Right lobe of liver (tissue), 6 donors: ENCODE results near the gene PPARG. TPM values are rescaled to one million over a fixed set of nuclear protein-coding genes. Genes with fewer than 3 reads are reported as not detected.
A peak's percentile ranks its signal among the peaks of the same experiment; 100 is the strongest.

Experiments
- ATAC-seq, 4 donors: fragments of 200-7000 bp; cut with Tn5 transposase; one replicate each; pipeline ENCODE4 v1.9.1; 2020; ENCODE audit warnings: mild to moderate bottlenecking in 4 of 4, moderate library complexity in 4 of 4
- DNase-seq, 3 donors: peaks; one replicate each; pipeline ENCODE4 v3.0.0-alpha.2; 2020
- H3K27ac ChIP-seq, 3 donors: fragments of 200-600 bp; one replicate each; pipeline ENCODE4 v1.8.0; 2022
- H3K27me3 ChIP-seq, 2 donors: fragments of 200-600 bp; one replicate each; pipeline ENCODE4 v1.8.0; 2022
- H3K36me3 ChIP-seq, 4 donors: fragments of 200-600 bp; sonication (generic) in 1 of 4; one replicate each; pipeline versions ENCODE4 v1.5.1 to v1.8.0; 2017 to 2022; ENCODE audit warnings: control low read depth in 1 of 4
- H3K4me1 ChIP-seq, 4 donors: fragments of 200-600 bp; sonication (generic) in 1 of 4; one replicate each; pipeline versions ENCODE4 v1.5.1 to v1.8.0; 2017 to 2022; ENCODE audit warnings: control low read depth in 1 of 4
- H3K4me3 ChIP-seq, 3 donors: fragments of 200-600 bp; one replicate each; pipeline ENCODE4 v1.8.0; 2022
- H3K9me3 ChIP-seq, 4 donors: fragments of 200-600 bp; sonication (generic) in 1 of 4; one replicate each; pipeline versions ENCODE4 v1.5.1 to v1.8.0; 2017 to 2022; ENCODE audit warnings: control low read depth in 1 of 4
- CTCF ChIP-seq, 4 donors: fragments of 200-600 bp in 3 of 4; fragments of 450-650 bp in 1 of 4; IDR thresholded peaks; one replicate each; pipeline versions ENCODE4 v1.5.1 to v1.8.0; 2016 to 2022; ENCODE audit warnings: antibody characterized with exemption in 4 of 4, mild to moderate bottlenecking in 2 of 4
- POLR2A ChIP-seq: fragments of 450-650 bp; IDR thresholded peaks from one replicate; pipeline ENCODE4 v1.6.1; 2017; ENCODE audit warnings: antibody characterized with exemption, mild to moderate bottlenecking
- WGBS: methylation state at CpG from one replicate; pipeline ENCODE4 v1.1.6; 2018; ENCODE audit warnings: low coverage, low lambda C conversion rate; ENCODE audit not compliant: insufficient coverage; ENCODE audit errors: missing lambda C conversion rate; 5-methylcytosine and 5-hydroxymethylcytosine counted together
- intact Hi-C, 2 donors: fragments of 100-400 bp; cut with DNase I; formaldehyde crosslinking; loops; one replicate each; pipeline versions ENCODE4 v1.11.2 to v1.14.1; 2022
- total RNA-seq, 6 experiments: library from RNA; depleted of rRNA in 2 of 6; stranded (reverse); fragments of >200 nt in 2 of 6; fragmentation: NEBNext Ultra II Directional in 3 of 6; extraction: Animal tissue kit (Norgen Biotek cat#: 25700) in 3 of 6; gene quantifications; one replicate each; pipeline versions ENCODE4 v1.1.0 to v1.2.4, GENCODE V29; 2016 to 2023
- donor health status: DM: no; HTN: yes; CAD: no.
- donor health status: DM: no; HTN: no; CAD: no.
- donor health status: DM: no; HTN: no; CAD: no.
- donor health status: DM: no; HTN: yes; CAD: no.
- donor health status: DM: no; HTN: yes; CAD: no.

PPARG gene
- total RNA-seq, 6 experiments from 2014 or later: 4.9 to 15.8 (median 10.8) TPM

- peak in 1 of 3 donors; percentile 76 for DNase-seq
- TF ChIP-seq POLR2A (no peak), CTCF (IDR thresholded peaks at IDR 0.05) (no peak)
- 14% methylated on average over 9 of the region's 9 CpGs for WGBS
- peaks cover 0 to 2% (median 0%) of the 10 kb centered on the region in 4 donors for H3K9me3 ChIP-seq
- H3K4me1 ChIP-seq: peaks cover 0 to 22% (median 11%) of the 10 kb centered on the region in 4 donors
- peak; percentile 71 to 86 (median 76) for ATAC-seq
- H3K36me3 ChIP-seq: no peaks in the 10 kb centered on the region
- peak overlapping the region in 2 of 3 donors; percentile 51 to 57 for H3K27ac ChIP-seq
- no peaks in the 10 kb centered on the region for H3K27me3 ChIP-seq
- peak overlapping the region; percentile 4 to 20 (median 19) for H3K4me3 ChIP-seq
- intact Hi-C loops: loop anchor here (5.0 to 10.0 kb wide), 2 partner anchors 57 to 65 kb away; no protein-coding TSS in a partner anchor
Measured at GRCh38 chr3:12349895-12350811, 61.3 kb downstream of the PPARG start.

GRCh38 chr3:12351145-12351544, 62.3 kb downstream of the PPARG start:
- peak; percentile 78 to 89 (median 83) for ATAC-seq
- peak in 2 of 3 donors; percentile 45 to 75 for DNase-seq
- no peaks in the 10 kb centered on the region for H3K27me3 ChIP-seq
- intact Hi-C loops: loop anchor here (5.0 to 10.0 kb wide), 2 partner anchors 56 to 64 kb away; no protein-coding TSS in a partner anchor
- 17% methylated on average over 4 of the region's 4 CpGs for WGBS
- no peak for TF ChIP-seq POLR2A
- no peak for TF ChIP-seq CTCF (IDR thresholded peaks at IDR 0.05)
- H3K27ac ChIP-seq: peak overlapping the region in 2 of 3 donors; percentile 51 to 57
- H3K4me1 ChIP-seq: peaks cover 0 to 28% (median 14%) of the 10 kb centered on the region in 4 donors
- H3K4me3 ChIP-seq: peak overlapping the region in 2 of 3 donors; percentile 19 to 20
- H3K9me3 ChIP-seq: no peaks in the 10 kb centered on the region
- H3K36me3 ChIP-seq: no peaks in the 10 kb centered on the region

- intact Hi-C loops: loop anchor here (5.0 to 10.0 kb wide), 2 partner anchors 55 to 63 kb away; no protein-coding TSS in a partner anchor
Measured at GRCh38 chr3:12352253-12352652, 63.4 kb downstream of the PPARG start.

GRCh38 chr3:12352755-12353154, 63.9 kb downstream of the PPARG start:
- no peaks in the 10 kb centered on the region for H3K9me3 ChIP-seq
- ATAC-seq (no peak), DNase-seq (no peak)
- H3K27ac ChIP-seq: no peak overlapping the region
- peaks cover 0 to 33% (median 17%) of the 10 kb centered on the region in 4 donors for H3K4me1 ChIP-seq
- H3K27me3 ChIP-seq: no peaks in the 10 kb centered on the region
- H3K4me3 ChIP-seq: no peak overlapping the region
- no peaks in the 10 kb centered on the region for H3K36me3 ChIP-seq
- intact Hi-C loops: loop anchor here (5.0 to 10.0 kb wide), 2 partner anchors 55 to 62 kb away; no protein-coding TSS in a partner anchor
- TF ChIP-seq POLR2A: no peak
- TF ChIP-seq CTCF (IDR thresholded peaks at IDR 0.05): no peak

More at GRCh38 chr3:12352253-12352652, 63.4 kb downstream of the PPARG start:
- Histone ChIP-seq H3K9me3 (no peaks in the 10 kb centered on the region), H3K27me3 (no peaks in the 10 kb centered on the region), H3K36me3 (no peaks in the 10 kb centered on the region), H3K27ac (no peak overlapping the region), H3K4me3 (no peak overlapping the region), H3K4me1 (peaks cover 0 to 33% (median 17%) of the 10 kb centered on the region in 4 donors)
- ATAC-seq: no peak
- 68% methylated on average over 2 of the region's 2 CpGs for WGBS
- no peak for TF ChIP-seq POLR2A
- no peak for TF ChIP-seq CTCF (IDR thresholded peaks at IDR 0.05)
- no peak for DNase-seq
